Left renal cortex interstitium (tissue), 4 donors: ENCODE measurements around the gene FKBP11. TPM values are rescaled to one million over a fixed set of nuclear protein-coding genes. Genes with fewer than 3 reads are reported as not detected.

ENCODE experiments used
- polyA plus RNA-seq, 4 donors: library from polyadenylated mRNA; unstranded; fragments of 120-200 nt; gene quantifications; one replicate each; pipeline ENCODE4 v1.2.1, GENCODE V29; 2013; ENCODE audit not compliant: insufficient read length in 4 of 4

Gene FKBP11
- polyA plus RNA-seq, 4 donors: 9.0 to 22.6 (median 16.1) TPM

Other genes with a start within 250 kb of the FKBP11 start
- 10 to 100 TPM; 49.8 to 59.2 (median 53.7) TPM for gene KANSL2, start 243.3 kb downstream of the FKBP11 start, polyA plus RNA-seq
- gene CCNT1, start 208.8 kb downstream of the FKBP11 start, polyA plus RNA-seq: 10 to 100 TPM; 25.3 to 35.6 (median 31.1) TPM
- 100 to 1,000 TPM in 2 of 4 donors, 10 to 100 TPM in 2; 74.9 to 114 (median 97.7) TPM for gene ADCY6, start 136.4 kb downstream of the FKBP11 start, polyA plus RNA-seq
- 10 to 100 TPM; 47.8 to 72.5 (median 58.4) TPM for gene CACNB3, start 107.0 kb downstream of the FKBP11 start, polyA plus RNA-seq
- gene DDX23, start 73.3 kb downstream of the FKBP11 start, polyA plus RNA-seq: 100 to 1,000 TPM in 3 of 4 donors, 10 to 100 TPM in 1; 88.3 to 111 (median 109) TPM
- gene RND1, start 59.6 kb downstream of the FKBP11 start, polyA plus RNA-seq: 1 to 10 TPM; 2.7 to 3.7 (median 3.3) TPM
- 100 to 1,000 TPM; 129 to 147 (median 136) TPM for gene ARF3, start 32.0 kb upstream of the FKBP11 start, polyA plus RNA-seq
- gene WNT10B, start 46.2 kb upstream of the FKBP11 start, polyA plus RNA-seq: under 1 TPM; 0.07 to 0.16 (median 0.08) TPM
- not detected for gene WNT1, start 52.8 kb upstream of the FKBP11 start, polyA plus RNA-seq
- gene DDN, start 73.9 kb upstream of the FKBP11 start, polyA plus RNA-seq: 10 to 100 TPM; 74.2 to 97.8 (median 84.6) TPM
- gene PRKAG1, start 93.3 kb upstream of the FKBP11 start, polyA plus RNA-seq: 10 to 100 TPM; 70.5 to 89.8 (median 77.6) TPM
- gene KMT2D, start 135.3 kb upstream of the FKBP11 start, polyA plus RNA-seq: 10 to 100 TPM; 31.8 to 65.9 (median 49.3) TPM
- gene RHEBL1, start 144.5 kb upstream of the FKBP11 start, polyA plus RNA-seq: 1 to 10 TPM; 1.3 to 2.4 (median 1.8) TPM
- gene DHH, start 169.3 kb upstream of the FKBP11 start, polyA plus RNA-seq: under 1 TPM; 0.30 to 0.55 (median 0.50) TPM
- 100 to 1,000 TPM in 1 of 4 donors, 10 to 100 TPM in 3; 57.2 to 103 (median 73.3) TPM for gene LMBR1L, start 185.4 kb upstream of the FKBP11 start, polyA plus RNA-seq
- gene TUBA1B, start 205.9 kb upstream of the FKBP11 start, polyA plus RNA-seq: 1,000 to 10,000 TPM in 3 of 4 donors, 100 to 1,000 TPM in 1; 921 to 1,230 (median 1,081) TPM